Frontal cortex (tissue), 4 donors: ENCODE results near the gene OARD1. TPM values are rescaled to one million over a fixed set of nuclear protein-coding genes. Genes with fewer than 3 reads are reported as not detected.
A peak's percentile ranks its signal among the peaks of the same experiment; 100 is the strongest.
"Not testable (repeated sequence)": the region's sequence is repeated elsewhere in the genome, so short reads cannot be mapped to it uniquely, and the experiment has no call there.

Experiments
- DNase-seq, 2 donors: peaks; one replicate each; pipeline ENCODE4 v3.0.0; 2012; ENCODE audit warnings: low spot score in 2 of 2
- FAIRE-seq: peaks from 2 replicates; lab custom pipeline; 2012; peaks lifted over from hg19 to GRCh38; lab: Jason Lieb, UNC
- total RNA-seq: library from RNA; depleted of rRNA; stranded (reverse); fragments of >200 nt; gene quantifications from one replicate; pipeline ENCODE4 v1.2.3, GENCODE V29; 2014
- donor health status: control.
- donor health status: control.
- donor health status: control.

OARD1 gene
- total RNA-seq, 1 donor from 2014 or later: 6.9 TPM

DNA sequence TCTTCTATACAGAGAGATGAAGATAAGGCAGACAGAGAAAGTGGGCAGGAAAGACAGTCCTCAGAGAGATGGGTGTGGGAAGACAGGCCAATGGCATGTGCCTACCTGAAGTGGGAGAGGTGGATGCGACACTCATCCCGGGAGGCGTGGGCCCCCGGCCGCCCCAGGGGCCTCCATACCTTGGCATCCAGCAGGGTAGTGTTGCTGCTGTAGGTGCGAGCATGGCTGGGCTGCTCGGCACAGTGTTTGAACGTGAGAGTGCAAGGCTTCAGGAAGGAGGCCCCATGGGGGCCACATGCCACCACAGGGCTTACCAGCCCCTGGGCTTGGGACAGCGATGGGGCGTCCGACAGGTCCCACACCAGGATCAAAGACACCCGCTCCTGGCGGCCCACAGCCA, 38.4 kb downstream of the OARD1 start:
- DNase-seq: no peak
- no peak for FAIRE-seq

DNA sequence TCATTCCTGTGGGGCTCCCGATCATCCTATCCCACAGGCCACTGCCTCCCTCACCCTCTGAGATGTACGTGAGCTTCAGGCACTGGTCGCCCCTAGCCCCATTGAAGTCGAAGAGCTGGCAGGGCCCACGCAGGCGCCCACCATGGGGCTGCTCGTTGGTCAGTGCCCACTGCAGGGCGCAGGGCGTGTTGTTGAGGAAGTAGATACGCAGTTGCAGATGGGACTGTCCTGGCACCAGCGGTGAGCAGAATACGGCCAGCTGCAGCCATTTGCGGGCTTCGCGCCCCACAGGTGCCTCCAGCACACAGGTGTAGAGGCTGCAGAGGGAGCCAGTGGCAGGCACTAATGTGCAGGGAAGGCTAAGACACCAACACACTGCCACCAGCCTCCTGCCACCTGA, 39.3 kb downstream of the OARD1 start:
- DNase-seq (no peak), FAIRE-seq (no peak)

DNA sequence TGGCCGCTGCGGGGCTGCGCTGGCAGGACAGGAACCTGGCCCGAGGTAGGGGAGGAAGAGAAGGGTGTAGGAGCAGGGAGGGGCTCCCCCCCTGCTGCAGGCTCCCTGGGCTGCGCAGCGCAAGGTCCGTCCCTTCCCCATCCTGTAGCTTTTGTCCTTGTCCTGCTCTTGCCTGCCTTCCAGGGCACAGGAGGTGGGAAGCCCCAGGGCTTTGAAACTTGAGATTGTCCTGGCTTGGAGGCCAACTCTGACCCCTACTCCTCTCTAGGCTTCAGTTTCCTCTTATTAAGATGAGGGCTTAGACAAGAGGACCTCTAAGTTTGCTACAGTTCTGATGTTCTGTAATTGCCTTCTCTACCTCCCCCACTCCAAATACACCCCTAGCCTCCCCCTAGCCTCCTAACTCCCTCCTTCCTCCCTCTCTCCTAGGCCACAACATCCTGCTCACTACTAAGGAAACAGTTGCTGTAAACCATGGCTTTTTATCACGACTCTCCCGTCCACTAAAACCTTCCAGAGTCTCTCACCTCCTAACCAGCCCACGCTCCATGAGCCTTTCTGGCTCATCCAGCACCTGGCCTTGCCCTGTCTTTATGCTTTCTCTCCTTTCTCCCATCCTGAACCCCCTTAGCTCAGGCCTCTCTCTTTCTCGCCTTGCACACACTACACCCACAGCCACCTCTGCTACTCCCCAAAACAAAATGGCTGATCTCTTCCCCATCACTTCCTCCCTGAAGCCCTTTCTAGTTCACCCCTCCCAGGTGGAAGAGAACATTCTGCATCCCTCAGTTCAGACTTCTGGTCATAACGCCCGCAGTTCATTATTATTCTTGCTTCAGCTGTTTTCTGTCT, 43.4 kb downstream of the OARD1 start:
- no peak for DNase-seq
- FAIRE-seq: no peak

DNA sequence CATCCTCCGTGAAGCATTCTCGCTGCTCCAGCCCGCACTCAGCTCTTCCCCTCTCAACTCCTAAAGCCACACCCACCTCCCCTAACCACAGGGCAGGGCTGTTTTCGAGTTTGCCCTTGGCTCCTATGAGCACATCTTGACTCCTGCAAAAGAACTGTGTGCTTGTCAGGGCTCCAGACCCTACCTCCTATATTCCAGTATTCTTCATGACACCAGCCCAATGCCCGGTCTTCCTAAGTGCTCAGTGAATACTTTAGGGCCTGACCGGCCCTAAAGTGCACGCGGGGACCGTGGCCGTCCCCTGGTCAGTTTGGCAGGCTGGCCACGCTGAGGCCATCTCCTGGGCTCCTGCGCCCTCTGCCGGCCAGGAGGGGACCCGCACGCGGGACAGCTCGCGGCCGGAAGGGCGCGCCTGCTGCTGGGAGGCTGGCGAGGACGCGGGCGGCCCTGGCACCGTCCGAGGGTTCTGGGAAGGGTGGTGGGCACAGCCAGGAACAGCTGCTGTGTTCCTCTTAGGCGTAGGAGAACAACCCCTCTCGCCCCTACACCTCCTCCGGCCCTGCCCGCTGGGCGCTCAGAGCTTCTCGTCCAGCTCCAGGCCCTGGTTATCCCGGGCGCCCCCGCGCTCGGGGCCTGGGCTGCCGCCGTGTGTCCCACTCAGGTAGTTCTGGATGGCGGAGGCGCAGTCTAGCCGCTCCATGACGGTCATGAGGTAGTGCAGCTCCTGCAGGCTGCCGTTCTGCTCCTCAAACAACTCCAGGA, 44.2 kb downstream of the OARD1 start:
- FAIRE-seq: no peak
- DNase-seq: peak; percentile 78 to 90

DNA sequence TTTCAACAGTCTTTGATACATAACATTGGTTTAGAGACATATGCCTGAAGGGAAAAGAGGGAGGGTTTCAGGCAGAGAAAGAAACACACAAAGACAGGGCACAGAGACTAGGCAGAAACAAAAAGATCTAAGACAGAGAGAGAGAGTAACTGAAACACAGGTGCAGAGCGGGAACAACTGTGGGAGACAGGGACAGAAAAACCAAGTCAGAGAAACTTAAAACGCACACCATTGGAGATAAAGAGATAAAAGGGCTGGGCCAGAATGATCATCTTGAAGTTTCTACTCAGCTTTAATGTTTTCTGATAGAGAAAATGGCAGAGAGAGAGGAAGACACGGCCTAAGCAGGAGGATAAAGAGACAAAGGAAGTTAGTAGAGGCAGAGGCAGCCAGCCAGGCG, 44.9 kb downstream of the OARD1 start:
- DNase-seq: no peak
- FAIRE-seq: no peak

DNA sequence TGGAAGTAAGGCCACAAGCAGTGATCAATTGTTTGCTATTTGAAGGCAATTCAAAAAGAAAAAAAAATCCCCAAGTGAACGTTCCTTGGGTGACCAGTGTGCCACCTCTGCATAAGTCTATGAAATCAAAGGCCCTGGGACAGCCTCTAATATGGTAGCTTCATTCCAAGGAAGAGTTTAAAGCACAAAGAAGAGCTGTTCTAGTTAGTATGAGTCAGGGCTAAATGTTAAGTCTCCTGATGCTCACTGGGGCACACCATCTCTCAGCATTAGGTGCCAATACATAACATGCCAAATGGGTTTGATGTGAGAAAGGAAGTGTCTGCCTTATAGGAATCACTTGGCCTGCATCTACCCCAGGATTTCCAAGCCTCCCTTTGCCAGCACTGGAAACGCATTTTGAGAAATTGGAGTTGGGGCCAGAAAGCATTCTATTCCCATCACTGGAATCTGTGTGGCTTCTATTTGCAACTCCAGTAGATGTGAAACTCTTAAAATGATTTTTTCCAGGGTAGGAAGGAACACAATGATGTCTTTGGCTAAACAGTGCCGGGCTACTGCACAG, 46.1 kb downstream of the OARD1 start:
- no peak for DNase-seq
- no peak for FAIRE-seq

DNA sequence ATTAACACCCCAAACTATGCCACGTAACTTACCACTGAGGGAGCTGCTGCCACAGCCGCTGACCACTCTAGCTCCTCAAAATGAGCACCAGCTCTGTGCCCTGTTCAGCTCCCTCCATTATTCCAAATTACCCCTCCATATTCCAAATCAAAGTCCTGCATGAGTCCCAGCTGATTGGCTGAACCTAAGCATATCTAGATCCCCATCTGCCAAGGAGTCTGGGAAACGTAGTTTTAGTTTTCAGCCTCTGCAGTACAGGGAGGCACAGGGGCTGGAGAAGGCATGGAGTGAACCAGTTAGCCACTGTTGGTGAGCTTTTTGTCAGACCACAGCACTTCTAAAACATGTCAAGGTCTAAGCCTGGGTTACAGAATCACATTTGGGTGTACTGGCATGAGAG, 49.0 kb downstream of the OARD1 start:
- no peak for FAIRE-seq
- DNase-seq: no peak

DNA sequence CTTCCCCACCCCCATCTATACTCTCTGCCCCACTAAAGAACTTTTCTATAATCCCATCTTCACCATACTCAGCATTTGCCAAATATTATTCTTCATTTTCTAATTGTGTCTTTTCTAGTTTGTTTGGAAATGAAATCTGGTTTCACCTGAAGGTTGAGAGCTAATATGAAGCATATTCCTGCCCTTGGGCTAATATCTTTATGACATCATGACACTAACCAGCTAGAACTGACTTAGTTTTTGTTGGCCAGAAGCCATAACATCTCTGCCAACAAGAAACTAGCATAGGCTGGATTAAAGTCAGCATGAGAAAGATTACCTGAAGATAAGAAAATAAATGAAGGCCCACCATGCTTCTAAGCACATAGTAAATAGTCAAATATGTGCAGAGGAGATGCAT, 49.9 kb downstream of the OARD1 start:
- FAIRE-seq (no peak), DNase-seq (no peak)

DNA sequence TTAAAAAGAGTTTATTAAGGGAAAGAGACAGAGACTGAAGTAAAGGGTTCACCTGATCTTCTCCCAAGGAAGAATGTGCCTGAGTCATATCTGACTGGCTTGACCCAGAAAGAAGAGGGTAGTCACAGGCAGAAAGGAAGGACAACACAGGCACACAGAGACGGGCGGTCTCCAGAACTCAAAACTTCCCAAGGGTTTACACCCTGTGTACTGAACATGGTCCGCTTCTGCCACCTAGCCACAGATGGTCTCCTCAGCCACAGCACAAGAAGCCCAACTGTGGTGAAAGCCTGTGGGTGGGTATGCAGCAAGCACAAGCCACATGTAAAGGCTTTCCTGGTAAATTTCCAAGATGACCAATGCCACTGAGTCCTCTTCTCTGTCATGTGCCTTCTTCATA, 50.3 kb downstream of the OARD1 start:
- FAIRE-seq: no peak
- DNase-seq: peak in 1 of 2 donors; percentile 38

DNA sequence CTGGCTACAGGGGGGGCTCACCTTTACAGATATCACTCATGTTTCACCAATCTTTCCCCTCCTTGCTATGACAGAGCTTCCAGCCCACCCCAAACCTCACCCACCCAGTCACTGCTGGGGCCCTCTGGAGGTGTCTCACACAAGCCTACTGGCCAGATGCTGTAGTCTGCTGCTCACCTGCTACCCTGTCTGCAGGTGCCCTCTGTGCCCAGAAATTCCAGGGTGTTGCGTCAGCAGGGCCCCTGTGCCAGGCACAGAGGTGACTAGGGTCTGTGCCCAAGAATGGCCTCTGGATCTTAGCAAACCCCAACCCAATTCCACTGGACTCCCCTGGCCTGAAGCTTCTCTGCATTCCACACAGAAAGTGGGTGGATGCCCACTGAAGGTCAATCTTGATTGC, 54.5 kb downstream of the OARD1 start:
- FAIRE-seq: no peak

DNA sequence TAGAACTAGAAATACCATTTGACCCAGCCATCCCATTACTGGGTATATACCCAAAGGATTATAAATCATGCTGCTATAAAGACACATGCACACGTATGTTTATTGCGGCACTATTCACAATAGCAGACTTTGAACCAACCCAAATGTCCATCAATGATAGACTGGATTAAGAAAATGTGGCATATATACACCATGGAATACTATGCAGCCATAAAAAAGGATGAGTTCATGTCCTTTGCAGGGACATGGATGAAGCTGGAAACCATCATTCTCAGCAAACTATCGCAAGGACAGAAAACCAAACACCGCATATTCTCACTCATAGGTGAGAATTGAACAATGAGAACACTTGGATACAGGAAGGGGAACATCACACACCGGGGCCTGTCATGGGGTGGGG, 56.3 kb downstream of the OARD1 start:
- FAIRE-seq, DNase-seq: not testable (repeated sequence)

More for the DNA sequence above, 54.5 kb downstream of the OARD1 start:
- no peak for DNase-seq

DNA sequence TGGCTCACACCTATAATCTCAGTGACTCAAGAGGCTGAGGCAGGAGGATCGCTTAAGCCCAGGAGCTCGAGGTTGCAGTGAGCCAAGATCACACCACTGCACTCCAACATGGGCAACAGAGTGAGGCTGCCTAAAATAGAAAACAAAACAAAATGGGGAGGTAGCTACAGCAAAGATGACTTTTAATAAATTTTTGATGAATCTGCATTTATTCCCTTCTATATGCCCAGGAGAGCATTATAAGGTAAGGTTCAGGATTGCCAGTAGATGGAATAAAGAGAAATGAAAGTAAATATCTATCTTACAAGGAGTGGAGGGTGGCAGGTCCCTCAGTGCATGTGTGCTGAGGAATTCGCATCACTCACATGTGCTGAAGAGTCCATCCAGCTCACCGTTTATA, 57.4 kb downstream of the OARD1 start:
- DNase-seq (no peak), FAIRE-seq (no peak)

Other genes starting within 250 kb of the OARD1 start
- under 0.01 TPM for gene UNC5CL, start 33.1 kb downstream of the OARD1 start, total RNA-seq
- gene TSPO2, start 29.9 kb downstream of the OARD1 start, total RNA-seq: 0.82 TPM
- gene APOBEC2, start 19.2 kb downstream of the OARD1 start, total RNA-seq: not detected
- gene NFYA, start 618 bp upstream of the OARD1 start, total RNA-seq: 34.6 TPM
- gene TREML1, start 82.0 kb upstream of the OARD1 start, total RNA-seq: 0.41 TPM
- gene TREM2, start 90.8 kb upstream of the OARD1 start, total RNA-seq: 4.9 TPM
- gene TREML2, start 128.8 kb upstream of the OARD1 start, total RNA-seq: under 0.01 TPM
- gene TREML4, start 156.0 kb upstream of the OARD1 start, total RNA-seq: not detected
- gene TREM1, start 214.3 kb upstream of the OARD1 start, total RNA-seq: not detected